HCT116 (cell line): ENCODE data around the gene CEP112. TPM values are rescaled to one million over a fixed set of nuclear protein-coding genes. Genes with fewer than 3 reads are reported as not detected.

ENCODE experiments used
- ATAC-seq: fragments of 200-7000 bp; cut with Tn5 transposase; 2 replicates; pipeline ENCODE4 v1.9.1; 2020; ENCODE audit warnings: mild to moderate bottlenecking, moderate library complexity
- BruUV-seq: library from RNA; stranded (reverse); fragments of 400-500 nt; replicated peaks from 2 replicates; lab custom pipeline; 2021; lab: Mats Ljungman, UMichigan
- CTCF ChIA-PET: fragments of 300-600 bp; sonication (Branson Sonifier 250); formaldehyde crosslinking; loops from one replicate; lab custom pipeline; 2021; ENCODE audit warnings: antibody characterized with exemption; lab: Charles Lee
- POLR2A ChIA-PET: fragments of 300-600, 350-600 bp; sonication (Branson Sonifier 250); formaldehyde crosslinking; loops from one replicate; lab custom pipeline; 2021; ENCODE audit warnings: antibody characterized with exemption; lab: Charles Lee
- RAD21 ChIA-PET, 2 experiments: fragments of 300-600 bp; sonication (Branson Sonifier 250); formaldehyde crosslinking; loops; one replicate each; lab custom pipeline; 2023; ENCODE audit warnings: low total read pairs in 2 of 2; ENCODE audit not compliant: uncharacterized antibody in 2 of 2, unreplicated experiment in 2 of 2, low non-redundant PET in 1 of 2; lab: Charles Lee
- DNase-seq: peaks from one replicate; pipeline ENCODE4 v3.0.0-alpha.2; 2010; ENCODE audit warnings: low read depth, low spot score
- H2AFZ ChIP-seq: fragments of 200-600 bp; shearing (Covaris generic), sonication (generic); 2 replicates; pipeline ENCODE4 v1.6.1; 2017; ENCODE audit warnings: low read depth, mixed run types, mixed read lengths, antibody characterized with exemption, low read length; ENCODE audit not compliant: poor library complexity, severe bottlenecking
- H3K27ac ChIP-seq: 2 replicates; pipeline ENCODE4 v1.5.1; 2012; ENCODE audit warnings: low read depth, low read length
- H3K27me3 ChIP-seq: fragments of 200-600 bp; sonication (generic); 2 replicates; pipeline ENCODE4 v1.6.1; 2016; ENCODE audit warnings: mixed run types, low read length, mixed read lengths; ENCODE audit not compliant: insufficient read depth
- H3K36me3 ChIP-seq, 2 experiments: fragments of 200-500 bp in 1 of 2; fragments of 200-600 bp in 1 of 2; sonication (Bioruptor generic) in 1 of 2; sonication (generic) in 1 of 2; 2 replicates each; pipeline versions ENCODE4 v1.5.1 to v1.6.1; 2014 to 2016; ENCODE audit warnings: low read length in 2 of 2, inconsistent platforms in 1 of 2, mixed read lengths in 1 of 2, mixed run types in 1 of 2; ENCODE audit not compliant: insufficient read depth in 2 of 2, control insufficient read depth in 1 of 2
- H3K4me1 ChIP-seq, 2 experiments: fragments of 200-600 bp in 1 of 2; sonication (generic) in 1 of 2; 2 replicates each; pipeline versions ENCODE4 v1.5.1 to v1.6.1; 2012 to 2017; ENCODE audit warnings: low read length in 2 of 2, inconsistent platforms in 1 of 2, mild to moderate bottlenecking in 1 of 2, mixed read lengths in 1 of 2, mixed run types in 1 of 2, moderate library complexity in 1 of 2; ENCODE audit not compliant: insufficient read depth in 2 of 2, control insufficient read depth in 1 of 2
- H3K4me2 ChIP-seq: fragments of 200-600 bp; sonication (generic); 2 replicates; pipeline ENCODE4 v1.6.1; 2017; ENCODE audit warnings: mixed run types, low read length, mixed read lengths
- H3K4me3 ChIP-seq, 2 experiments: fragments of 200-600 bp in 1 of 2; sonication (generic) in 1 of 2; replicated peaks in 1 of 2; 2 replicates each; pipeline ENCODE4 v1.5.1; 2011 to 2016; ENCODE audit warnings: low read length in 2 of 2, control low read depth in 1 of 2, low read depth in 1 of 2, mild to moderate bottlenecking in 1 of 2, mixed read lengths in 1 of 2, mixed run types in 1 of 2
- H3K79me2 ChIP-seq: fragments of 200-600 bp; sonication (generic); 2 replicates; pipeline ENCODE4 v1.6.1; 2017; ENCODE audit warnings: mild to moderate bottlenecking, mixed run types, low read length, moderate library complexity, mixed read lengths; ENCODE audit not compliant: insufficient read depth
- H3K9ac ChIP-seq: fragments of 200-600 bp; sonication (generic); 2 replicates; pipeline ENCODE4 v1.6.1; 2016; ENCODE audit warnings: low read length, mixed read lengths
- H3K9me2 ChIP-seq: fragments of 200-600 bp; sonication (generic), shearing (Covaris generic); 2 replicates; pipeline ENCODE4 v1.6.1; 2017; ENCODE audit warnings: mixed run types, mild to moderate bottlenecking, moderate library complexity; ENCODE audit not compliant: insufficient read depth
- H3K9me3 ChIP-seq, 2 experiments: fragments of 200-500 bp in 1 of 2; fragments of 200-600 bp in 1 of 2; sonication (Bioruptor generic) in 1 of 2; sonication (generic) in 1 of 2; 2 replicates each; pipeline ENCODE4 v1.6.1; 2014 to 2017; ENCODE audit warnings: low read length in 2 of 2, mixed read lengths in 2 of 2, inconsistent platforms in 1 of 2, low read depth in 1 of 2, mild to moderate bottlenecking in 1 of 2, mixed run types in 1 of 2, moderate library complexity in 1 of 2; ENCODE audit not compliant: control insufficient read depth in 1 of 2, insufficient read depth in 1 of 2
- H4K20me1 ChIP-seq: fragments of 200-600 bp; sonication (generic), shearing (Covaris generic); 2 replicates; pipeline ENCODE4 v1.6.1; 2017; ENCODE audit warnings: mixed run types, mild to moderate bottlenecking, moderate library complexity; ENCODE audit not compliant: insufficient read depth
- CBX3 ChIP-seq: IDR thresholded peaks from 2 replicates; pipeline ENCODE4 v1.6.1; 2012; ENCODE audit warnings: low read depth
- CEBPB ChIP-seq: IDR thresholded peaks from 2 replicates; pipeline ENCODE4 v1.6.1; 2012; ENCODE audit warnings: low read depth
- EZH2 ChIP-seq: fragments of 200-600 bp; sonication (generic); IDR thresholded peaks from 2 replicates; pipeline ENCODE4 v1.6.1; 2017; ENCODE audit warnings: antibody characterized with exemption, mixed run types
- EZH2phosphoT487 ChIP-seq: fragments of 200-600 bp; IDR thresholded peaks from 2 replicates; pipeline ENCODE4 v1.6.1; 2018; ENCODE audit warnings: antibody characterized with exemption, borderline replicate concordance
- FOSL1 ChIP-seq: IDR thresholded peaks from 2 replicates; pipeline ENCODE4 v1.6.1; 2012; ENCODE audit warnings: low read depth
- POLR2A ChIP-seq: IDR thresholded peaks from 2 replicates; pipeline ENCODE4 v1.7.0; 2011; ENCODE audit warnings: borderline replicate concordance; ENCODE audit not compliant: insufficient read depth, insufficient read length; ENCODE audit errors: extremely low read depth
- POLR2AphosphoS5 ChIP-seq: IDR thresholded peaks from 2 replicates; pipeline ENCODE4 v1.6.1; 2011; ENCODE audit warnings: mild to moderate bottlenecking, low read depth, low read length, moderate library complexity
- SIN3A ChIP-seq: IDR thresholded peaks from 2 replicates; pipeline ENCODE4 v1.6.1; 2012; ENCODE audit warnings: low read depth
- SP1 ChIP-seq: IDR thresholded peaks from 2 replicates; pipeline ENCODE4 v1.6.1; 2012; ENCODE audit warnings: low read depth
- SRF ChIP-seq: IDR thresholded peaks from 2 replicates; pipeline ENCODE4 v1.6.1; 2012; ENCODE audit warnings: low read depth
- TCF7L2 ChIP-seq: IDR thresholded peaks from 2 replicates; pipeline ENCODE4 v1.7.0; 2011; ENCODE audit warnings: borderline replicate concordance, inconsistent platforms; ENCODE audit not compliant: insufficient read depth, insufficient read length; ENCODE audit errors: extremely low read depth
- YY1 ChIP-seq: IDR thresholded peaks from 2 replicates; pipeline ENCODE4 v1.6.1; 2011; ENCODE audit warnings: low read length, low read depth, moderate library complexity, mild to moderate bottlenecking; ENCODE audit not compliant: insufficient replicate concordance; ENCODE audit errors: extremely low read depth
- ZFX ChIP-seq: fragments of 450-650 bp; IDR thresholded peaks from 2 replicates; pipeline ENCODE4 v1.6.1; 2017
- ZNF274 ChIP-seq: fragments of 200-500 bp; sonication (Bioruptor generic); IDR thresholded peaks from 2 replicates; pipeline ENCODE4 v1.6.1; 2014; ENCODE audit warnings: mild to moderate bottlenecking, low read depth, low read length, inconsistent platforms
- intact Hi-C: fragments of 100-400 bp; cut with micrococcal nuclease; formaldehyde crosslinking; loops from 2 replicates; pipeline ENCODE4 v1.10.0; 2022
- total RNA-seq: library from RNA; stranded (reverse); gene quantifications from one replicate; pipeline ENCODE4 v1.2.1, GENCODE V29; 2021; ENCODE audit not compliant: unreplicated experiment
- TF ChIP-seq, protein P1 (sequence below), 3 experiments: fragments of 200-600 bp in 1 of 3; sonication (generic) in 1 of 3; IDR thresholded peaks in 2 of 3; conservative IDR thresholded peaks in 1 of 3; 2 replicates each; pipeline ENCODE4 v1.5.1; 2012 to 2017; ENCODE audit warnings: low read depth in 2 of 3, low read length in 2 of 3, antibody characterized with exemption in 1 of 3, borderline replicate concordance in 1 of 3, control low read depth in 1 of 3, mild to moderate bottlenecking in 1 of 3, mixed read lengths in 1 of 3, mixed run types in 1 of 3, moderate library complexity in 1 of 3; ENCODE audit not compliant: insufficient read depth in 1 of 3
- TF ChIP-seq, protein P2 (sequence below): IDR thresholded peaks from 2 replicates; pipeline ENCODE4 v1.6.1; 2012; ENCODE audit warnings: low read depth
- TF ChIP-seq, protein P3 (sequence below): IDR thresholded peaks from 2 replicates; pipeline ENCODE4 v1.6.1; 2011; ENCODE audit warnings: mild to moderate bottlenecking, low read length, moderate library complexity; ENCODE audit not compliant: insufficient replicate concordance; ENCODE audit errors: extremely low read depth
- TF ChIP-seq, protein P4 (sequence below): IDR thresholded peaks from 2 replicates; pipeline ENCODE4 v1.6.1; 2012

The CEP112 gene
- total RNA-seq, 1 experiment from 2014 or later, result 10.9 TPM

DNA sequence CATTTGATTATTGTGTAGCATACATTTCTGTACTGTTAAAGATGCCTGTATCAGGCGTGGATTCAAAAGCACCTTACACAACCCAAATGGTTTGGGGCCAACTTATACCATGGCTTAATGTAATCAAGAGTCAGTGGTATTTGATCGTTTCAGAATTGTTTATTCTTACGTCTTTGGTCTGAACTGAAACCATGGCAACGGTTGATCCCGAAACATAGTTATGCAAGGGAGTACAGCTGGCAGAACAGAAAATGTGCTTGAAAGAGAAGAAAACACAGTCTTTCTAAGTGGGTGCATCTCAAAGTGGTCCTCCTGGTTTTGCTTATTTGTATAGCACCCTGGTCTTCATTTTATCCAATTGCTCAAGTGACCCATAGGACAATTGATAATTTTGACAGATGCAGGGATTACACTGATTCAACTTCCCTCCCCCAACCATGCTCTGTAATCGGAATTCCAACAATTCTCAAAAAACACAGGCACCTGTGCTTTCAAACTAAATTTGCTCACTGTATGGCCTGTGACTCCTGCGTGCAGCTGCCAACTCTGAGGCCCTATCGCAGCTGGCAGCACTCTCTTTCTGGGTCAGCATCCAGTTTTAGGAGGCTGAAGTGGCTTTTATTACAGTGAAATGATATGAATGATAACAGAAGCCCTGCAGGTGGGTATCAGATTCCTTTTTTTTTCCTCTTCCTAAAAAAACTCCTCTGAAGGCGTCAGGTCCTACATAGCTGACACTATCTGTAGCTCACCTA, 553.5 kb downstream of the CEP112 start:
- no peak overlapping the region for H3K4me3 ChIP-seq
- no peak overlapping the region for H3K4me2 ChIP-seq
- DNase-seq, result no peak
- TF ChIP-seq YY1, result no peak
- TF ChIP-seq, protein P1, sequence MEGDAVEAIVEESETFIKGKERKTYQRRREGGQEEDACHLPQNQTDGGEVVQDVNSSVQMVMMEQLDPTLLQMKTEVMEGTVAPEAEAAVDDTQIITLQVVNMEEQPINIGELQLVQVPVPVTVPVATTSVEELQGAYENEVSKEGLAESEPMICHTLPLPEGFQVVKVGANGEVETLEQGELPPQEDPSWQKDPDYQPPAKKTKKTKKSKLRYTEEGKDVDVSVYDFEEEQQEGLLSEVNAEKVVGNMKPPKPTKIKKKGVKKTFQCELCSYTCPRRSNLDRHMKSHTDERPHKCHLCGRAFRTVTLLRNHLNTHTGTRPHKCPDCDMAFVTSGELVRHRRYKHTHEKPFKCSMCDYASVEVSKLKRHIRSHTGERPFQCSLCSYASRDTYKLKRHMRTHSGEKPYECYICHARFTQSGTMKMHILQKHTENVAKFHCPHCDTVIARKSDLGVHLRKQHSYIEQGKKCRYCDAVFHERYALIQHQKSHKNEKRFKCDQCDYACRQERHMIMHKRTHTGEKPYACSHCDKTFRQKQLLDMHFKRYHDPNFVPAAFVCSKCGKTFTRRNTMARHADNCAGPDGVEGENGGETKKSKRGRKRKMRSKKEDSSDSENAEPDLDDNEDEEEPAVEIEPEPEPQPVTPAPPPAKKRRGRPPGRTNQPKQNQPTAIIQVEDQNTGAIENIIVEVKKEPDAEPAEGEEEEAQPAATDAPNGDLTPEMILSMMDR (IDR thresholded peaks at IDR 0.05 in 2 of 3, conservative IDR thresholded peaks at IDR 0.05 in 1 of 3; ENCODE audit: borderline replicate concordance in 1 of 3, insufficient read depth in 1 of 3, low read depth in 2 of 3, low read length in 2 of 3), result no peak
- no peak for TF ChIP-seq FOSL1
- TF ChIP-seq, protein P2, sequence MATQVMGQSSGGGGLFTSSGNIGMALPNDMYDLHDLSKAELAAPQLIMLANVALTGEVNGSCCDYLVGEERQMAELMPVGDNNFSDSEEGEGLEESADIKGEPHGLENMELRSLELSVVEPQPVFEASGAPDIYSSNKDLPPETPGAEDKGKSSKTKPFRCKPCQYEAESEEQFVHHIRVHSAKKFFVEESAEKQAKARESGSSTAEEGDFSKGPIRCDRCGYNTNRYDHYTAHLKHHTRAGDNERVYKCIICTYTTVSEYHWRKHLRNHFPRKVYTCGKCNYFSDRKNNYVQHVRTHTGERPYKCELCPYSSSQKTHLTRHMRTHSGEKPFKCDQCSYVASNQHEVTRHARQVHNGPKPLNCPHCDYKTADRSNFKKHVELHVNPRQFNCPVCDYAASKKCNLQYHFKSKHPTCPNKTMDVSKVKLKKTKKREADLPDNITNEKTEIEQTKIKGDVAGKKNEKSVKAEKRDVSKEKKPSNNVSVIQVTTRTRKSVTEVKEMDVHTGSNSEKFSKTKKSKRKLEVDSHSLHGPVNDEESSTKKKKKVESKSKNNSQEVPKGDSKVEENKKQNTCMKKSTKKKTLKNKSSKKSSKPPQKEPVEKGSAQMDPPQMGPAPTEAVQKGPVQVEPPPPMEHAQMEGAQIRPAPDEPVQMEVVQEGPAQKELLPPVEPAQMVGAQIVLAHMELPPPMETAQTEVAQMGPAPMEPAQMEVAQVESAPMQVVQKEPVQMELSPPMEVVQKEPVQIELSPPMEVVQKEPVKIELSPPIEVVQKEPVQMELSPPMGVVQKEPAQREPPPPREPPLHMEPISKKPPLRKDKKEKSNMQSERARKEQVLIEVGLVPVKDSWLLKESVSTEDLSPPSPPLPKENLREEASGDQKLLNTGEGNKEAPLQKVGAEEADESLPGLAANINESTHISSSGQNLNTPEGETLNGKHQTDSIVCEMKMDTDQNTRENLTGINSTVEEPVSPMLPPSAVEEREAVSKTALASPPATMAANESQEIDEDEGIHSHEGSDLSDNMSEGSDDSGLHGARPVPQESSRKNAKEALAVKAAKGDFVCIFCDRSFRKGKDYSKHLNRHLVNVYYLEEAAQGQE, result no peak
- TF ChIP-seq CEBPB, result no peak
- no peak for TF ChIP-seq SIN3A
- no peak for TF ChIP-seq ZNF274
- TF ChIP-seq ZFX, result no peak
- no peak for TF ChIP-seq POLR2A
- TF ChIP-seq SP1, result no peak
- TF ChIP-seq, protein P3, sequence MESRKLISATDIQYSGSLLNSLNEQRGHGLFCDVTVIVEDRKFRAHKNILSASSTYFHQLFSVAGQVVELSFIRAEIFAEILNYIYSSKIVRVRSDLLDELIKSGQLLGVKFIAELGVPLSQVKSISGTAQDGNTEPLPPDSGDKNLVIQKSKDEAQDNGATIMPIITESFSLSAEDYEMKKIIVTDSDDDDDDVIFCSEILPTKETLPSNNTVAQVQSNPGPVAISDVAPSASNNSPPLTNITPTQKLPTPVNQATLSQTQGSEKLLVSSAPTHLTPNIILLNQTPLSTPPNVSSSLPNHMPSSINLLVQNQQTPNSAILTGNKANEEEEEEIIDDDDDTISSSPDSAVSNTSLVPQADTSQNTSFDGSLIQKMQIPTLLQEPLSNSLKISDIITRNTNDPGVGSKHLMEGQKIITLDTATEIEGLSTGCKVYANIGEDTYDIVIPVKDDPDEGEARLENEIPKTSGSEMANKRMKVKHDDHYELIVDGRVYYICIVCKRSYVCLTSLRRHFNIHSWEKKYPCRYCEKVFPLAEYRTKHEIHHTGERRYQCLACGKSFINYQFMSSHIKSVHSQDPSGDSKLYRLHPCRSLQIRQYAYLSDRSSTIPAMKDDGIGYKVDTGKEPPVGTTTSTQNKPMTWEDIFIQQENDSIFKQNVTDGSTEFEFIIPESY, result no peak
- TF ChIP-seq TCF7L2, result no peak
- no peak for TF ChIP-seq SRF
- no peak for TF ChIP-seq EZH2phosphoT487
- TF ChIP-seq, protein P4, sequence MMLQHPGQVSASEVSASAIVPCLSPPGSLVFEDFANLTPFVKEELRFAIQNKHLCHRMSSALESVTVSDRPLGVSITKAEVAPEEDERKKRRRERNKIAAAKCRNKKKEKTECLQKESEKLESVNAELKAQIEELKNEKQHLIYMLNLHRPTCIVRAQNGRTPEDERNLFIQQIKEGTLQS, result no peak
- no peak for TF ChIP-seq POLR2AphosphoS5
- TF ChIP-seq EZH2, result no peak
- no peak for TF ChIP-seq CBX3
- no peak overlapping the region for H2AFZ ChIP-seq
- no peak overlapping the region for H3K9ac ChIP-seq
- POLR2A ChIA-PET, result no interaction called here
- no peaks in the 10 kb centered on the region for H3K9me2 ChIP-seq
- no peaks in the 10 kb centered on the region for H3K79me2 ChIP-seq
- no peak for ATAC-seq
- RAD21 ChIA-PET, result no interaction called here
- no peak overlapping the region for H3K27ac ChIP-seq
- CTCF ChIA-PET, result no interaction called here
- H4K20me1 ChIP-seq, result no peaks in the 10 kb centered on the region
- H3K27me3 ChIP-seq, result no peaks in the 10 kb centered on the region
- peaks cover 0 to 5% of the 10 kb centered on the region in 2 experiments; a peak in 1 of 4 replicates for H3K4me1 ChIP-seq
- H3K9me3 ChIP-seq, result no peaks in the 10 kb centered on the region; a peak in 1 of 4 replicates
- intact Hi-C loops, result no loop called here
- H3K36me3 ChIP-seq, result no peaks in the 10 kb centered on the region
- BruUV-seq, result no TSS peak
